GM19468 (cell line): Measurements from ENCODE around the gene WBP11.

ENCODE experiments used
- ATAC-seq: cut with Tn5 transposase; IDR thresholded peaks from one replicate; pipeline ENCODE4 v1.9.1; 2021; ENCODE audit warnings: mild to moderate bottlenecking, moderate library complexity, moderate number of reproducible peaks; ENCODE audit not compliant: unreplicated experiment; ENCODE audit errors: extremely low read depth

WBP11 gene

DNA sequence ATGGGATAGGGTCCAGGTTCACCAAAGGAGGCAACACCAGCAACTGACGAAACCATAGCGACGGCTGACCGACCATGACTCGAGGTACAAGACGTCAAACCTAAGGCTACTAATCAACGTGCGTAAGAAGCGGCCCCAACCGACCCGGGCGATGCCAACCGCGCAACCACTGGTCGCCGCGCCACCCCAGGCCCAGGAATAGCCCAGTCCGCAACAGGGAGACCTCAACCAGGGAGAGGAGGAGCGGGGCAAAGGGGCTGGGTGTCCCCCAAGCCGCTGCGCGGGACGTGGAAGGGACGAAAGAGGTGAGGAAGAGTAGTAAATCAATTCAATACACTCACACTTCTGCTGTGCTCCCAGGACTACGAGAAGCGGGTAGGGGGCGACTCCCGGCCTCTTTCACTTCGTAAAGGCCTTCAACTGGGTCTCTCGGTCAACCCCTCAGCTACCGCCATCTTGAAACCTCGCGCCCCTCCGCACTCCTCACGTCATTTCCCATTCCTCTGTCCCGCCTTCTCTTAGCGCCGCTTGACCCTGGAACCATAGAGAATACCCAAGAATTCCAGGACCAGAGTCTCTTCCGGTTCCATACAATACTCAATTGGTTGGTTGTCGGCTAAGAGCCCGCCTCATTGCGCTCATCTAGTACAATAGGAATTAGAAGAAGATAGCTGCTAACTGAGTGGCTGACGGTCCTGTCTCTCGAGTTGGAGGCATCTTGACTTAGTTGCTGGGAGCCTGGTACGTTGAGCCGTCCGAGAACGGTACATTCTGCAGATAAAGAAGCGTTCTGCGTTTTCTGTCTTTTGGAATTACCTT lies at the start of gene WBP11, which contains the start of gene C12orf60:
TSS of gene WBP11 (minus strand) at position 468 of the 819 bp plus-strand sequence. CDS start 2,095 bp downstream, outside the sequence.
TSS of gene C12orf60 (plus strand) at position 660 of the 819 bp plus-strand sequence. CDS start 19,266 bp downstream, outside the sequence.
- peak; percentile 99 for ATAC-seq

DNA sequence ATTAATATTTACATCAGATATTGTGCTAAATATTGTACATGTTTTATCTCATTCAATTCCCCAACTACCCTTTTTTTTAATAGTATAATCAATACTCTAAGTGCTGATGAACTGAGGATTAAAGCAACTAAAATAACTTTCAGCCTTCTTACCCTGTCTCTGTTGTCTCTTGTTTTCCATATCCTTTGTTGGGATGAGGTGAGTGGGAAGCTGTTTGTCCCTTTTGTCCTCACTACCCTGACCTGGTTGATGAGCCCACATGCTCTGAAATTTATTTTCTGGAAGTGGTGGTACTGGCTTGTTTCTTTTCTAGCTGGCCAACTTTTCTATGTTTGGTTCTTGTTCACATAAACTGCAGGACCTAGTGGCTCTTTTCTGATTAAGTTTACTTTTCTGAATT lies 49.6 kb upstream of the WBP11 start:
- ATAC-seq = no peak

DNA sequence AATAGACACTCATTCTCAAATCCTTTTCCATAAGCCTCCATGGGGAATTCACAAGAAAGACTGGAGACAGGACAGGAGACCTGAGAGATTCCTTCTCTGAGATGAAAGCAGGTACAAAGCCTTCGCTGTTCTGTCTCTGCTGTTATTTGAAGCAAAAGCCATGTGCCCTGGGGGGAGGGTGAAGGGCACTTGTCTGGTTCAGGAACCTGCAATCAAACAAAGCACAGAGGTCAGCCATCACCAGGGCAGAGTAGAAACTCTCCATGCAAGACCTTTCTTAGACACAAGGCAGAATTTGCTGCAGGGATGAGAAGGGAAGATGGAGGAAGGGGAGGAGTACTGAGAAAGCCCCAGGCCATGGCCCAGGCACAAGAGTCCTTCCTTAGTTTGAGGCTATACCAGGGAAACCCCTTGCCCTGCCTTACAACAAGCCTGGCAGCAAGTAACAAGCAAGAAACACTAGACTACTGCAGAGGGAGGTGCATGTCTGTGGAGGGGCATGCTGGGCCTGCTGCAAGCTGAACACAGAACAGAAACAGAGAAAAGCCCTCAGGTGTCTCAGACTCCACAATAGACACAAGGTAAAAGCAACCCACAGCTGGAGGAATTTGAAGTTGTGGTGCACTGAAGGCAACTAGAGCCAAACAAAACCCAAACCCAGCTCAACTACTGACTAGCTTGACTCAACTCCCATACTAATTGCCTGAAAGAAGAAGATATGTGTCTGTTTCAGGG lies 47.8 kb upstream of the WBP11 start:
- ATAC-seq = no peak

DNA sequence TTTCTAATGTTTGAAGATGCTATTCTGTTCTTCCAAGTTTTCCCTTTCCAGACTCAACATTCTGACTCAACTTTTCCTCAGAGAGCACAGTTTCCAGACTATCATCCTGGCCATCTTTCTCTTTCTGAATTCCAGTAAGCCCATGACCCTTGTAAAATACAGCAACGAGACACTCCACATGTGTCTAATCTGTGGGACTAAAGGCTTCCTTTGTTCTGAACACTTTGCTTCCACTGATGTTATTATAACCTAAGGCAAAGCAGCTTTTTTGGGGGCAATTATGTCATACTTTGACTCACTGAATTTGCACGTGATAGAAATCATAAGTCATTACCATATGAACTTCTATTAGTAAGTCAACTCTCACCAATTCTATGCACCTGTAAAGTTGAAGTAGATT lies 46.4 kb upstream of the WBP11 start:
- no peak for ATAC-seq

DNA sequence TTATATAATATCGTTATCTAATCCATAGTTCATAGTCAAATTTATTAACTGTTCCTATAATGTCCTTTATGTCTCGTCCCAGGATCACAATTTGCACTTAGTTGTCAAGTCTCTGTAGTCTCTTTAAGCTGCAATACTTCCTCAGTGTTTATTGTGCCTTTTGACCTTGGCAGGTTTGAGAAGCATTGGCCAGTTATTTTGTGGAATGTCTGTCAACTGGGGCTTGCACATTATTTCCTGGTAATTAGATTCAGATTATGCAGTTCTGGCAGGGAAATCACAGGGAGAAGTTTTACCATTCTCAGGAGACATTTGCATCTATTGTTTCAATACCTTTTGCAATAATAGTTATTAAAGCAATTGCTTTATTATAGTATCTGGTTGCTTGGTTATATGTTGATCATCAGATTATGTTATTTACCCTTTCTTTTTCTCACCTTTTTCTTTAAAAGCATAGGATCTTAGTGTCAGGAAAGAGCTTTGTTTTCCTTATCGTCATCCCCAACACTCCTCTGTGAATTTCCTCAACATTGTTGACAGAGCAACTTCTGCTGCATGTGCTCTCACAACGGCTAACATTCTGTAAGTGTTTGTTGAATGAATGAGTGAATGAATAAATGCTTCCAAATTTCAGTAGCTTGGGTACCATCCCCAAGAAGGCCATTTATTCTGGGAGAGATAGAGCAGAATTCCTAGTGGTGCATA lies 43.8 kb upstream of the WBP11 start:
- no peak for ATAC-seq

DNA sequence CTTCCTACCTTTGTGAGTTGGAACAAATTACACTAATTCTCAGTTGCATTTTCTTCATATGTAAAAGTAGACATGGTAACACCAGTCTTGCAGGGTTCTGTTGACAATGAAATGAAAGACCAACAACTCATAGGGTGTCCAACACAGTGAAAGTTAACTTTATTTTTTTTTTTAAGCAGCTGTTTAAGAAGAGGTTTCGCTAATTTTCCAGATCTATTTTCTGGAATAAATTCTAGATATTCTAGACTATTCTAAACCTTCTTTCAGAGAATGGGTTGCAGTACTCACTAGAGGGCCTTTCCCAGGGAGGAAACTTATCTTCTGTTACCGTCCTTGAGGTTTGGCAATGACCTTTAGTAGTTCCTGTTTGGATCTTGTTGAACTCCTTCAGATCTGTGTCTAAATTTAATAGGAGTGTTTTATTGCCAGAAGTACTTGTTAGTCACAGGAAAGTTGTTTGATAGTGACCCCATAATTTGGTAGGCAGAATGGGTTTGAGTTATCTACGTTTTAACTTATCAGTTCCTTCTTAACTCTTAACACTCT lies 42.8 kb upstream of the WBP11 start:
- no peak for ATAC-seq

DNA sequence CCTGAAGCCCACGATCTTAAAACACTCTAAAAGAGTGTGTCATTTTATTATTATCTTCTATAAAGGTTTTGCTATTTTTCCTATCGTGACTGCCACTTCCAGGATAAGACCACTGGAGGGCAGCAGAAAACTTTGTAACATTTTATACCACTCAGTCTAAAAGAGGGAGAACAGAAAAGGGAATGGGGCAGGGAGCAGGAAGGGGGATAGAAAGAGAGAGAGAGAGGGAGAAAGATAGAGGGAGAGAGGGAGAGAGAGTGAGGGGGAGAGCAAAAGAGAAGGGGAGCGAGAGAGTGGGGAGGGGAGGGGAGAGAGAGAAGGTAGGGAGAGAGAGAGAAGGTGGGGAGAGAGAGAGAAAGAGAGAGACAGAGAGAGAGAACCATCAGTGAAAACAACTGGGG lies 42.1 kb upstream of the WBP11 start:
- ATAC-seq = no peak

DNA sequence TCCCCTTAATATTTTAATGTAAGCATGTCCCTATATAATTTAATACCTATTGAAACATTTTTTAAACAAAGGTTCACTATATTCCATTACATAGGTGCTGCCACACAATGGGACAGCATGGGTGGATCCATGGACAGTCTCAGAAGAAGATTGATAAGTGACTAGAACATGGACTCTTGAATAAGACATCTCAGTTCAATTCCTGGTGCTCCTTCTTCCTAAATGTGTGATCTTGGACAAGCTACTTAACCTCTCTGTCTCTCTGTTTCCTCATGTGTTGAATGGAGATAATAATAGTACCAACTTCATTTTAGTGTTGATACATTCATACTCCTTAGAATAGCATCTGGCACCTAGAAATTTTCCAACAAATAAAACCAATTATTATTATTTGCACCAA lies 41.1 kb upstream of the WBP11 start:
- no peak for ATAC-seq

DNA sequence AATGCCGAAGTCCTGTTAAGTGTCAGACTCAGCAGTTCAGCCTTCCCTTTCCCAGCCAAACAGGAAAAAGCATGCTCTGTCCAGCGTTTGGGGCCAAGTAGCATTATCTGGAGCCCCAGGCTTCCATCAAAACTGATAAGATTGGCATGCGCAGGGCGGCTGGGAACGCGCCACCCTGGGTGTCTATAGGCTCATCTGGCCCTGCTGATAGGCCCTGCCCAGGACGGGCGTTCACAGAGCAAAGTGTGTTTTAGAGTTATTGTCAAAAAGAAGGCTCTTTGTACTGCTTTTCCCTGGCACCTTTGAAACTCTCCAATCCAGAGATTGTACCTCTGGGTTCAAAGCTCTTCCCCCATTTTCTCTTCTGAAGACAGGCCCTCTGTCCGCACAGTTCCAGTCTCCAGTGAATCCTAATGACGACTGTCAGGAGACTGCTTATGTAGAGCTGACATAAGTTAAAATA lies 40.2 kb upstream of the WBP11 start, which contains the start of gene ART4:
TSS of gene ART4 (minus strand) at position 102 of the 463 bp plus-strand sequence. CDS start 413 bp downstream, outside the sequence.
- ATAC-seq = no peak

DNA sequence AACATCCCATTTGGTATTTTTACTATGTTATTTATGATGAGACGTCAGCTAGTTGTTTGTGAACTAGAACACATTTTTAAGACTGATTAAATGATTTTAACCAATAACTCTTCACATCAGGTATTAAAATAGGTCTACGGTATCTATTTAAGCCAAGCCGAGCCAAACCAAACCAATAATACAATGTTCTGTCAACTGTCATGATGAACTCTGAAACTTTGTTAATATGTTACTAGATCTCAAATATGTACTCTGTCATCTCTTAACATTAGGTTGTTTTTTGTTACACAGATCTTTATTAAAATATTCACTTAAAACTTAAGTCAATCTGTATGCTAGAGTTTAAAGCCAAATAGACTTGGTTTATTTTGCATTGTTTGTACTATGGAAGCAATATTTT lies 39.0 kb upstream of the WBP11 start:
- ATAC-seq = no peak

DNA sequence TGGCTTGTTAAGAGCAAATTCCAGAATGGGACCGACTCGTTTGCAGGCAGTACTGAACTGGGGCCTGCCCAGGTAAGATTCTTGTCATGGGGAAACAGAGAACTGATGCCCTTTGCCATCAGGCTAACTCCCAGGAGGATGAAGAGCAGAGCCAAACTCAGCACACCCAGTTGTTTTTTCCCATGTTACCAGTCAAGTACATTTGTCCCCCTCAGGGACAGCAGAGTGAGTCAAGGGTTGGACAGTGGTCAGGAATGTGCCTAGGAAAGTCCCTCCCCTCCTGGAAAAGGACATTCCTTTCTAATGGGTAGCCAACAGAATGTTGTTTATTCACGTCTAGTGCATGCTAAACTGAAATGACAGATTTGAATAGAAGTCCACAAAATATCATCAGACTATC lies 38.5 kb upstream of the WBP11 start:
- no peak for ATAC-seq

DNA sequence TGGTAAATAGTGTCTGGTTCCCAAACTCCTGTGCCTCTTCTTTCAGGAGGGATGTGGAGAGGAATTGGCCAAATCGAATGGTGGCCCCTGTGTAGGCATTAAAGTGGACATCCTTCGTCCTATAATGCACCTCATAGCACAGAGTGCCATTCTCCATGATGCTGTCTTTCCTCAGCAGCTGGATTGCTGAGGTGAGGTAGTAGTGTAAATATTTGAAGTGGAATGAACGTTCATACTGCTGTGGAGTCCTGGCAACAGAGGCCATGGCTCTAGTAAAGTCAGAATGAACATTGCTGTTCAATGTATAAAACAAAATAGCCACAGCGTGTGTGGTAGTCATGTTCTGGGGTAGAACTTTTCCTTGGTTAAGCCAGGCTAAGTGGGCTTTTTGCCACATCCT lies 37.3 kb upstream of the WBP11 start:
- ATAC-seq = no peak

DNA sequence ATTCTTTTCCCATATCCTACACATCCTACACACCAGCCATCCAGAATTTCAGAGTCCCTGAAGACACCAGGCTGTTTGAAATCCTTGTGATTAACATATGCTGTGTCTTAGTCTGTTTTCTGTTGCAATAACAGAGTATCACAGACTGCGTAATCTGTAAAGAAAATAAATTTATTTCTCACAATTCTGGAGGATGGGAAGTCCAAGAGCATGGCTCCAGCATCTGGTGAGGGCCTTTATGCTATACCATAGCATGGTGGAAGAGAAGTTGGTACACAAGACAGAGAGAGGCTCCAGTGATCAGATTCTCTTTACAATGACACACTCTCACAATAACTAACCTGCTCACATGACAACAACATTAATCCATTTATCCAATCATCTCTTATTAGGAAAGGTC lies 36.0 kb upstream of the WBP11 start:
- no peak for ATAC-seq

DNA sequence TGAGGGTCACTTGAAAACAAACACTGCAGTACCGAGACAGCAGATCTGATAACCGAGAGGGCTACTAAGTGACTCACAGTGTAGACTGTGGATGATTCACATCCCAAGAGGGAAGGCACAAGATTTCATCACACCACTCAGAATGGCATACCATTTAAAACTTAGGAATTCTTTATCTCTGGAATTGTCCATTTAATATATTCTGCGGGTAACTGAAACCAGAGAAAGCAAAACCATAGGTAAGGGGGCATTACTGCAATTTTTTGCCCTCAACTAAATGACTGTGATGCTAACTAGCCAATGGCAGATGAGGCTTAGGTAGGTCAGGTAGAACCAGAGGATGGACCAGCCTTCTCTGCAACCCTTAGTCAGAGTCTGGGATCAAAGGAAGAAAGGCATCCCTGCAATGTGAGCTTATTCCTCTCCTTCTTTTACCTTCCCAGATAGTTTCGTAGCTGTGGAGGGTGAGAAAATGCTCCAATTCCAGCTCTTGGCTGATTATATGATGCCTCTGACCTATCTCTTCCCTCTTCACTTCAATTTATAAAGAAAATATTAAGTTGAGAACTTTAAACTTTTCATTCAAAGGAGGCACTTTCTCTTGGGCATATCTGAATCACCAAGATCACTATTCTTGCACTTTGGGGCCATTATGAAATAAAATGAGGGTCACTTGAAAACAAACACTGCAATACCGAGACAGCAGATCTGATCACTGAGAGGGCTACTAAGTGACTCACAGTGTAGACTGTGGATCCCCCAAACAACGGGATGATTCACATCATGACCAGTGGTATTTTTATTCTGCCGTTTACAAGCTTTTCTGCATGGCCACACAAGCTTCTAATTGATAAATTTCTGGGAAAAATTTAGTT lies 33.3 kb upstream of the WBP11 start:
- no peak for ATAC-seq

DNA sequence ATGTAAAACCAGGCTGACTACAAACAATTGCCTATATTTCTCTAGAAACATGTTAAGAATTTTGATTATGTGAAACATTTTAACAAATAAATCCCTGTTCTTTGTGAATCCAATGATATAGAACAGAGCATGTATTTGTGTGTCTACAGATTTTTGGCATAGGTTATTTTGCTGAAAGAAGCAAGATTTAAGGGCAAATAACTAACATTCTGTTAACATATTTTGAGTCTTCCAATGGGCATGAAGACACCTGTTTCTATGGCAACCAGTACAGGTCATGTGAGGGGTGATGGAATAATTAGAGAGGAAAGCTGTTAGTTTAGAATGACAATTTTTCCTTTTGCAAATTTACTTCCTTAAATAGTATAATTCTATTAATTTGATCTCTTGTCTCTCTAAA lies 31.2 kb upstream of the WBP11 start:
- ATAC-seq = no peak

DNA sequence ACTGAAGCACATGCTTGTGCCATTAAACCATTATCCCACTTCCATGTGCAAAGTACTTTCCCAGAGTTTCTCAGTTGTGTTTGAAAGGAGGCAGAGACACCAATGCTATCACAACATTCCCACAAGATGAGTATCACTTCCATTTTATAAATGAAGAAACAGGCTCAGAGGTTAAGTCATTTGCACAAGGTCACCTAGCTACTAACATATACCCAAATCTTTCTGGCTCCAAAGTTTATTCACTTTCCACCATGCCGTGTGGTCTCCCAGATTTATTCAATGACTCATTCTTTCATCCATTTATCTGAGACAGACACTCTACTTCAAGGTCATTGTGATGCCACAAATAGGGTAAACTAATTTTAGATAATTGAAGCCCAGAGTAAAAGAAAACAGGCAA lies 30.7 kb upstream of the WBP11 start:
- no peak for ATAC-seq

DNA sequence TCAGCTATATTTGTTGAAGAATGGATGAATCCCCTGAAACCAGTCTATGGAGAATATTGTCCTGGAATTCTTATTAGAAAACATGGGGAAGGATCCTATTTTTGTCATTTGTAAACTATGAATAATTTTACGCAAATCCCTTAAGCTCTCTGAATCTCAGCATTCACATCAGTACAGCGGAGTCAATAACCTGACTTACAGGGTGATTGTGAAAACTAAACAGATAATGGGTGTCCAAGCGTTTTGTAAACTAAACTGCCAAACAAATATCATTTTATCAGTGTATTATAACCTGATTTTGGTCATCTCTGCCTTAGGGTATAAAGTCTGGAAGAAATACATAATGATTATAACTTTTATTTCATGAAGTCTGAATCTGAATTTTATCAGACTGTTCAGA lies 30.1 kb upstream of the WBP11 start:
- ATAC-seq = no peak

DNA sequence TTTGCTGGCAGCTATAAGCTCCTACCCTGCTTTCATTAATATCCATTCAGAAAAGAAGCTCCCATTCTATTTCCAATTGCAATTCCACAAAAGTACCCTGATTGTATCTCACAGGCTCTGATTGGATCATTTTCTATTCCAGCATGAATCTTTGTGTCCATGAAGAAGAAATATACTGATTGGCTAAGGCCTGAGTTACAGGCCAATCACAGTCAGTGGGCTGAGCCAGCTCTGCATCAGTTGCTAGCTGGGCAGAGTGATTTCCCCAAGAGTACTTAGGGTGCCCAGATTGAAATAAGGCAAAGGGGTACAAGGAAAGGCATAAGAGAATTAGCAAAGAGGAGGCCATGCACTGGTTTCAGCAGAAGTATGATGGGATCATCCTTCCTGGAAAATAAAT lies 25.6 kb upstream of the WBP11 start:
- ATAC-seq = no peak

DNA sequence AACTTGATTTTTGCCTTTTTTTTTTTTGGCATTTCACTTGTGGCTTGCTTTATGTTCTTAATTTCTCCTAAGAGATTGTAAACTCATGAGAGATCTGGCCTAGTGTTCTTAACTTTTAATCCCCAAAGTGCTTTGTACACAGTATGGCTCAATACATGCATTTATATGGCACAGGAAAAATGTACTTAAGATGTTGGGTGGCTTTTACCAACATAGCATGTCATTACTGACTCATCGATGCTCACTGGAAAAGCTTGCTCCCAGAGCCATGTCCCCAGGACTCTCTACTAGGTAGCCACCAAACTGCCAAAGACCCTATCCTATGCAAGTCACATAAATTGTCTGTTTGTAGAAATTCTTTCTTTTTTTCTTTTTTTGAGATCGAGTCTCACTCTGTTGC lies 23.8 kb upstream of the WBP11 start:
- no peak for ATAC-seq
